HG03064 (cell line): ENCODE results near the gene LRRC58.
"Not testable (repeated sequence)": the region's sequence is repeated elsewhere in the genome, so short reads cannot be mapped to it uniquely, and the experiment has no call there.

Experiments
- ATAC-seq: cut with Tn5 transposase; IDR thresholded peaks from one replicate; pipeline ENCODE4 v1.9.1; 2021; ENCODE audit warnings: low read depth; ENCODE audit not compliant: unreplicated experiment

The LRRC58 gene

GRCh38 chr3:120348991-120349854 lies at the start of gene LRRC58:
Gene LRRC58, minus strand, starts transcription at chr3:120349354. Its CDS starts 111 bp downstream, at chr3:120349243.
- ATAC-seq: peak; percentile 81

- no peak for ATAC-seq
Measured at GRCh38 chr3:120396469-120396868, 47.3 kb upstream of the LRRC58 start.

DNA sequence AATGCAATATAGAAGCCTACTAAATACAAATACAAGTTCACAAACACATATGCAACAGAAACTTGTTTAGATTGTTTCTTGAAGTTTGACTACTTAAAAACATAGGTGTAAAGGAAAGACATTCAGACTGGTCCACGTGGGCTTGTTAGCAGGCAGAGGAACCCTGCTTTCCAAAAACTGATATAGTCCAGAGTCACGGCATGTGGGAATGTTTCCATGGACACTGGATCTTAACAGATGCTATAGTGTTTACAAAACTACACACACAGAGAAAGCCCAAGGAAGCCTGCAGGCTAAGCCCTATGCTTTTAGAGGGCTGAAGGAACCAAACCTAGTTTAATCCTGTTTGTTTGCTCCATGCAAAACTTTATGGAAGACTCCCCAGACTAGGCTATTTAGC lies 45.2 kb upstream of the LRRC58 start:
- ATAC-seq: no peak

DNA sequence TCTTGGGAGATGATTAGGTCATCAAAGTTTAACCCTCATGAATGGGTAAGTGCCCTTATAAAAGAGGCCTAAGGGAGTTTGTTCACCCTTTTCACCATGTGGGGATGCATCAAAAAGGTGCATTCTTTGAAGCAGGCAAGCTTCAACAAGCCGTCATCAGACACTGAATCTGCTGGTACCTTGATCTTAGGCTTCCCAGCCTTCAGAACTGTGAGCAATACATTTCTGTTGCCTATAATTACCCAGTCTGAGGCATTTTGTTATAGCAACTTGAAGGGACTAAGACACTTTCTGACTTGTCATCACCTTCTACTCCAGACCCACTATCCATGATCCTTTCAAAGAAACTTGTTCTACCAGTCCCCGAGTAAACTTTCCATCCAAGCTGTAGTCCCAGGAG lies 44.6 kb upstream of the LRRC58 start:
- ATAC-seq: no peak

GRCh38 chr3:120393243-120393642 lies 44.1 kb upstream of the LRRC58 start:
- ATAC-seq: no peak

DNA sequence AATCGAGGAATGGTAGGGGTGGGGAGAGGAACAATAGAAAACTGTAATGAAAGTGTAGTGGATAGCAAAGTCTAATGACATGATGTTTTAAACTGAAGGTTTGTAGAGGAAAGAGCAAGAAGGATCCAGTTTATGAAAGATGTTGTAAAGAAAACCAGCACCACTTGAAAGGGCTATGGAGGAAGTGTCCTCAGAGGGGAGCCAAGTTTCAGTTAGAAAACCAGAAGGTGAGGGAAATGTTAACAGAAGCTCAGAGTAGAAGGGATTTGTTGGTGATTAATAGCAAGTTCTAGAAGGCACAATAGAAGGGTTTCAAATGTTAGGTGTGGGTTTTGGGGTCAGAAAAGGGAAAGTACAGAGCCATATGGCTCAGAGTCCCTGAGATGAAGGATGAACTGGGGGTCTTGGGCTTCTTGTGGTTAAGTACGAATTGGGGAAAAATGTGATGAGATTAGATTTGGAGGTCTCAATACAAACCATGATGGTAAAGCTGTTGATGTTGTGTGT lies 33.8 kb upstream of the LRRC58 start:
- no peak for ATAC-seq

DNA sequence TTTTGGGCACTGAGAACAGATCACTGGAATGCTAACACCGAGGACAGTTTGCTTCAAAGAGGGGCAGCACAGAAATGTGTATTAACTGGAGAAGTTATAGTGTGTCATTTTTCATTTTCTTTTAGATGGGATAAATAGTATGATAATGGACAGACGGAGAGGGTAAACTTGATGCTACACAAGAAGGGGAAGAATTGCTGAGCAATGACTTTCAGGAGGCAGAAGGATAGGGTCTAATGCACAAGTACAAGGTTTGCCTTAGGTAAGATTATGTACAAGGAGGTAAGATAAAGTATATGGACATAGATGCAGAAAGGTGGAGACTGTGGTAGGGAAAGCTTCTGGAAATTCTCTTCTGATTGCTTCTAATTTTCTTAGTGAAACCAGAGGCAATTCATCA lies 32.3 kb upstream of the LRRC58 start:
- no peak for ATAC-seq

DNA sequence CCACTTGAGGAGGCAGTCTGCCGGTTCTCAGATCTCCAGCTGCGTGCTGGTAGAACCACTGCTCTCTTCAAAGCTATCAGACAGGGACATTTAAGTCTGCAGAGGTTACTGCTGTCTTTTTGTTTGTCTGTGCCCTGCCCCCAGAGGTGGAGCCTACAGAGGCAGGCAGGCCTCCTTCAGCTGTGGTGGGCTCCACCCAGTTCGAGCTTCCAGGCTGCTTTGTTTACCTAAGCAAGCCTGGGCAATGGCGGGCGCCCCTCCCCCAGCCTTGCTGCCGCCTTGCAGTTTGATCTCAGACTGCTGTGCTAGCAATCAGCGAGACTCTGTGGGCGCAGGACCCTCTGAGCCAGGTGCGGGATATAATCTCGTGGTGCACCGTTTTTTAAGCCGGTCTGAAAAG lies 28.8 kb upstream of the LRRC58 start:
- not testable (repeated sequence) for ATAC-seq

DNA sequence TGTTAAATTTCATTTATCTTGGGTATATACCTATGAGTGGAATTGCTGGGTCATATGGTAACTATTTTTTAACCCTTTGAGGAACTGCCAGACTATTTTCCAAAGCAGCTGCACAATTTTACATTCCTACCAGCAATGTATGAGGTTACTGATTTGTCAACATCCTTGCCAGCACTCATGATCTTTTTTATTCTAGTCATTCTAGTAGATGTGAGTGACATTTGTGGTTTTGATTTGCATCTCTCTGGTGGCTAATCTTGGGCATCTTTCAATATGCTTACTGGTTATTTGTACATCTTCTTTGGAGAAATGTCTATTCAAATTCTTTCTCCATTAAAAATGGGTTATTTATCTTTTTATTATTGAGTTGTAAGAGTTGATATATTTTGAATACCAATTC lies 21.3 kb upstream of the LRRC58 start:
- no peak for ATAC-seq

GRCh38 chr3:120369037-120369467 lies 19.9 kb upstream of the LRRC58 start:
- peak; percentile 89 for ATAC-seq

DNA sequence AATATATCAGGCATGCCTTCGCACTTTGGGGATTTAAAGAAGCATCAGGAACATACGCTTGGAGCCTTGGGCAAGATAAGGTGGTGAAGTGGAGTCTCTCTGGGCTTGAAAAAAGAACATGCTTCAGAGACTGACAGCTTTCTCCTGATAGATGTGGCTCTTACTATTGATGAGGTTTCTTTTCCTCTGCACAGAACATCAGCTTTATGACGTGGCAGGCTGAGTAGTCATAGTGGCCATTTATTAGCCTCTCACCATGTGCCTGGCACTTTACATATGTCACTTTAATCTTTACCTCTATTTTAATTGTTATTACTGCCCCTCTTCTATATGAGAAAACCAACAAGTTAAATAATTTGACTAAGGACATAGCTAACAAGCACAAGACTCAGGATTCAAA lies 19.0 kb upstream of the LRRC58 start:
- no peak for ATAC-seq

- no peak for ATAC-seq
Measured at GRCh38 chr3:120364821-120365220, 15.7 kb upstream of the LRRC58 start.

GRCh38 chr3:120364101-120364500 lies 14.9 kb upstream of the LRRC58 start:
- ATAC-seq: no peak

- no peak for ATAC-seq
Measured at GRCh38 chr3:120357807-120358206, 8.7 kb upstream of the LRRC58 start.

DNA sequence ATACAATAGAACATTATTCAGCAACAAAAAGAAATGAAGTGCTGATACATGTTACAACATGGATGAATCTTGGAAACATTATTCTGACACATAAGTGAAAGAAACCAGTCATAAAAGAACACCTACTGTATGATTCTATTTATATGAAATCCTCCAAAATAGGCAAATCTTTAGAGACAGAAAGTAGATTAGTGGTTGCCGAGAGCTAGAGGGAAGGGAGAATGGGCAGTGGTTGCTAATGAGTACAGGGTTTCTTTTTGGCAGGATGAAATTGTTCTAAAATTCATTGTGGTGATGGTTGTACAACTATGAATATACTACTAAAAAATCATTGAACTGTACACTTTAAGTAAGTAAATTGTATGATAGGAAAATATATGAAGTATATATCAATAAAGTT lies 6.3 kb upstream of the LRRC58 start:
- ATAC-seq: no peak

GRCh38 chr3:120353463-120353862 lies 4.3 kb upstream of the LRRC58 start:
- ATAC-seq: no peak

GRCh38 chr3:120352017-120352416 lies 2.9 kb upstream of the LRRC58 start:
- ATAC-seq: no peak

GRCh38 chr3:120350401-120350941 lies 1.3 kb upstream of the LRRC58 start:
- ATAC-seq: no peak

DNA sequence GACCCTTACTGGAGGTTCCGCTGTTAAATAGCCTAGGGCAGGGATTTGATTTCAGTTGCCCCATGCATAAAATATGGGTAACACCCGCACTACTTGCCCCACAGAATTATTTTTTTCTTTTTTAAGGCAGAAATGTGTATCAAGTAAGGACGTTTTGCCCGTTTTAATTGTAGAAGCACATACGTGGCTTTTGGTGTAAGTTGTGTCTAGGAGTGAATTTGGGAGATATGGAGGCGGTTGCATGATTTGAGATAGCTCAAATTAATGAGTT lies 636 bp upstream of the LRRC58 start:
- no peak for ATAC-seq

- ATAC-seq: peak; percentile 39
Measured at GRCh38 chr3:120348065-120348990, 826 bp downstream of the LRRC58 start.

DNA sequence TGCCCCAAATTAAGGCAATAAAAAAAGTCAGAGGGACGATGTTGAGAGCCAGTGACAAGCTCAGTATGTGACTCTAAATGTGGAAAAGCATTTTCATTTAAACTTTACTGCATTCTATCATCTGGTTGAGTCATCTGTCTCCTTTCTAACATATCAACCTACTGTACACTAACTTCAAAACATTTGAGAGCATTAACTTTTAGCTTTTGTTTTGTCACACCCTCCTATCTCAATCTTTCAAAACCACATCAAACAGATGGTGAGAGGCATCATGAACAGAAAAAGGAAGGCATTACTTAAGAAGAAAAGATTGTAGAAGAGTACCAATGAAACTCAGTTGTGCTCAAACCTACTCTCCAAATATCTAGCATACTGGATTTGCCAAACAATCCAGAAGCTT lies 4.8 kb downstream of the LRRC58 start:
- no peak for ATAC-seq
